ENCODE data around the gene FBXW9.

- TF ChIP-seq EZH2phosphoT487 (IDR thresholded peaks at IDR 0.05; ENCODE audit: borderline replicate concordance) (no peak), POLR2A (IDR thresholded peaks at IDR 0.05; ENCODE audit: borderline replicate concordance, extremely low read depth, insufficient read depth, insufficient read length) (no peak), EGR1 (IDR thresholded peaks at IDR 0.05; ENCODE audit: low read depth) (no peak), CTCF (IDR thresholded peaks at IDR 0.05 in 2 of 3, conservative IDR thresholded peaks at IDR 0.05 in 1 of 3; ENCODE audit: borderline replicate concordance in 1 of 3, insufficient read depth in 1 of 3, low read depth in 2 of 3, low read length in 2 of 3) (no peak), MAX (IDR thresholded peaks at IDR 0.05) (no peak), REST (IDR thresholded peaks at IDR 0.05; ENCODE audit: low read depth) (no peak), POLR2AphosphoS5 (IDR thresholded peaks at IDR 0.05; ENCODE audit: low read depth, low read length) (no peak), EZH2 (IDR thresholded peaks at IDR 0.05) (no peak)
Measured at GRCh38 chr19:12656899-12657571, 39.4 kb downstream of the FBXW9 start.
